Ascending aorta (tissue), 2 donors: Measurements from ENCODE around the gene PCDHGA2. TPM values are rescaled to one million over a fixed set of nuclear protein-coding genes. Genes with fewer than 3 reads are reported as not detected.

Experiments used
- DNase-seq, 2 donors: peaks; one replicate each; pipeline ENCODE4 v3.0.0-alpha.2; 2019; ENCODE audit warnings: low spot score in 2 of 2
- H3K27ac ChIP-seq, 2 donors: fragments of 200-600 bp; sonication (generic); one replicate each; pipeline ENCODE4 v1.5.1; 2016 to 2017; ENCODE audit warnings: mild to moderate bottlenecking in 1 of 2
- H3K27me3 ChIP-seq: fragments of 200-600 bp; sonication (generic); one replicate; pipeline ENCODE4 v1.5.1; 2017
- H3K36me3 ChIP-seq, 2 donors: fragments of 200-600 bp; sonication (generic); one replicate each; pipeline ENCODE4 v1.5.1; 2016
- H3K4me1 ChIP-seq, 2 donors: fragments of 200-600 bp; sonication (generic); one replicate each; pipeline ENCODE4 v1.5.1; 2016 to 2017; ENCODE audit warnings: mild to moderate bottlenecking in 1 of 2
- H3K4me3 ChIP-seq, 2 donors: fragments of 200-600 bp; sonication (generic); one replicate each; pipeline ENCODE4 v1.5.1; 2016 to 2017; ENCODE audit warnings: mild to moderate bottlenecking in 1 of 2
- H3K9me3 ChIP-seq, 2 donors: fragments of 200-600 bp; sonication (generic); one replicate each; pipeline ENCODE4 v1.5.1; 2016
- CTCF ChIP-seq, 3 experiments: fragments of 200-600 bp in 2 of 3; fragments of 450-650 bp in 1 of 3; sonication (generic) in 2 of 3; IDR thresholded peaks; one replicate each; pipeline ENCODE4 v1.5.1; 2016 to 2019; ENCODE audit warnings: antibody characterized with exemption in 3 of 3, mild to moderate bottlenecking in 1 of 3, moderate library complexity in 1 of 3
- intact Hi-C: fragments of 100-400 bp; cut with DNase I; formaldehyde crosslinking; loops from one replicate; pipeline ENCODE4 v1.15.1; 2023
- total RNA-seq: library from RNA; depleted of rRNA; stranded (reverse); fragments of >200 nt; gene quantifications from one replicate; pipeline ENCODE4 v1.1.0, GENCODE V29; 2016

The PCDHGA2 gene
- total RNA-seq, 1 donor from 2014 or later, result 4.9 TPM

DNA sequence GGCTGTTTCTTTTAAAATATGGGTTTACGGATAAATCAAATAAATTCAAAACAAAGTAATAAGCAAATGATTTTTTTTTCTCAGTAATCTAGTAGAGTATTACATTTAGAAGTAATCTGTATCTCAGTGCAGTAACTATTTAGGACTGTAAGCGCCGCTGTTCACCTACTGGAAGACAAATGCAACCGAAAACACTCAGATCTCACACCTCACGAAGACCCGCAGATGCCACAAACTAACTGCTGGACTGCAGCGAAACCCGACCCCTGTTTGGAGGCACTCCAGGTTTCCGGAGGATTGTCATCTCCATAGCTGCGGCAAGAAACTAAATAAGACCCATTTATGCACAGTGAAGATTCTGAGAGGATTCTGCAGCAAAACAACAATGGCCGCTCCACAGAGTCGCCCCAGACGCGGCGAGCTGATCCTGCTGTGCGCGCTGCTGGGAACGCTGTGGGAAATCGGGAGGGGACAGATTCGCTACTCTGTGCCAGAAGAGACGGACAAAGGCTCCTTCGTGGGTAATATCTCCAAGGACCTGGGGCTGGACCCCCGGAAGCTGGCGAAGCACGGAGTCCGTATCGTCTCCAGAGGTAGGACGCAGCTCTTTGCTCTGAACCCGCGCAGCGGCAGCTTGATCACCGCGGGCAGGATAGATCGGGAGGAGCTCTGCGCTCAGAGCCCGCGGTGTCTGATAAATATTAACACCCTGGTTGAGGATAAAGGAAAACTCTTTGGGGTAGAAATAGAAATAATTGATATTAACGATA is 54.1 kb downstream of the PCDHGA2 start, which contains the start of gene PCDHGA8:
TSS of gene PCDHGA8 (plus strand) at position 205 of the 770 bp plus-strand sequence. CDS start at position 386, 181 bp downstream.
- Histone ChIP-seq H3K4me1 (no peaks in the 10 kb centered on the region), H3K27me3 (no peaks in the 10 kb centered on the region), H3K36me3 (peaks cover 0 to 9% of the 10 kb centered on the region in 2 donors), H3K4me3 (no peak within 1 kb of the TSS), H3K27ac (no peak within 1 kb of the TSS), H3K9me3 (peaks cover 78 to 97% of the 10 kb centered on the region in 2 donors)
- DNase-seq, result no peak
- no peak for TF ChIP-seq CTCF (IDR thresholded peaks at IDR 0.05)
- intact Hi-C loops, result no loop called here

Other genes starting within 250 kb of the PCDHGA2 start
- 1.4 TPM for gene PCDHB2, start 244.1 kb upstream of the PCDHGA2 start, total RNA-seq
- 1.1 TPM for gene PCDHB3, start 238.3 kb upstream of the PCDHGA2 start, total RNA-seq
- 5.1 TPM for gene PCDHB4, start 216.9 kb upstream of the PCDHGA2 start, total RNA-seq
- 61.8 TPM for gene PCDHB5, start 203.6 kb upstream of the PCDHGA2 start, total RNA-seq
- gene PCDHB6, start 188.7 kb upstream of the PCDHGA2 start, total RNA-seq, result 1.5 TPM
- gene PCDHB7, start 166.1 kb upstream of the PCDHGA2 start, total RNA-seq, result 7.6 TPM
- gene PCDHB8, start 161.0 kb upstream of the PCDHGA2 start, total RNA-seq, result 0.11 TPM
- gene PCDHB16, start 156.4 kb upstream of the PCDHGA2 start, total RNA-seq, result 18.3 TPM
- gene PCDHB9, start 151.6 kb upstream of the PCDHGA2 start, total RNA-seq, result 1.9 TPM
- gene PCDHB10, start 146.4 kb upstream of the PCDHGA2 start, total RNA-seq, result 0.21 TPM
- gene PCDHB11, start 139.1 kb upstream of the PCDHGA2 start, total RNA-seq, result 7.1 TPM
- 19.7 TPM for gene PCDHB12, start 130.0 kb upstream of the PCDHGA2 start, total RNA-seq
- gene PCDHB13, start 124.8 kb upstream of the PCDHGA2 start, total RNA-seq, result 6.7 TPM
- gene PCDHB14, start 115.4 kb upstream of the PCDHGA2 start, total RNA-seq, result 10.6 TPM
- 2.9 TPM for gene PCDHB15, start 93.4 kb upstream of the PCDHGA2 start, total RNA-seq
- not detected for gene SLC25A2, start 34.7 kb upstream of the PCDHGA2 start, total RNA-seq
- gene TAF7, start 18.0 kb upstream of the PCDHGA2 start, total RNA-seq, result 30.1 TPM
- gene PCDHGA1, start 8.2 kb upstream of the PCDHGA2 start, total RNA-seq, result not detected
- 9.2 TPM for gene PCDHGA3, start 5.1 kb downstream of the PCDHGA2 start, total RNA-seq
- gene PCDHGB1, start 11.3 kb downstream of the PCDHGA2 start, total RNA-seq, result 1.8 TPM
- gene PCDHGA4, start 16.3 kb downstream of the PCDHGA2 start, total RNA-seq, result 4.3 TPM
- gene PCDHGB2, start 21.2 kb downstream of the PCDHGA2 start, total RNA-seq, result 12.2 TPM
- 4.5 TPM for gene PCDHGA5, start 25.4 kb downstream of the PCDHGA2 start, total RNA-seq
- 14.4 TPM for gene PCDHGB3, start 31.5 kb downstream of the PCDHGA2 start, total RNA-seq
- gene PCDHGA6, start 35.1 kb downstream of the PCDHGA2 start, total RNA-seq, result 2.0 TPM
- 4.2 TPM for gene PCDHGA7, start 44.0 kb downstream of the PCDHGA2 start, total RNA-seq
- gene PCDHGB4, start 48.9 kb downstream of the PCDHGA2 start, total RNA-seq, result 3.6 TPM
- 3.2 TPM for gene PCDHGA8, start 53.9 kb downstream of the PCDHGA2 start, total RNA-seq
- gene PCDHGB5, start 59.2 kb downstream of the PCDHGA2 start, total RNA-seq, result 19.6 TPM
- gene PCDHGA9, start 64.0 kb downstream of the PCDHGA2 start, total RNA-seq, result 3.2 TPM
- gene PCDHGB6, start 69.3 kb downstream of the PCDHGA2 start, total RNA-seq, result 3.9 TPM
- 4.4 TPM for gene PCDHGA10, start 74.2 kb downstream of the PCDHGA2 start, total RNA-seq
- 10.2 TPM for gene PCDHGB7, start 78.9 kb downstream of the PCDHGA2 start, total RNA-seq
- 5.3 TPM for gene PCDHGA11, start 82.3 kb downstream of the PCDHGA2 start, total RNA-seq
- 18.5 TPM for gene PCDHGA12, start 91.7 kb downstream of the PCDHGA2 start, total RNA-seq
- 51.4 TPM for gene PCDHGC3, start 137.2 kb downstream of the PCDHGA2 start, total RNA-seq
- gene PCDHGC4, start 146.3 kb downstream of the PCDHGA2 start, total RNA-seq, result 59.3 TPM
- 0.11 TPM for gene PCDHGC5, start 150.3 kb downstream of the PCDHGA2 start, total RNA-seq